Smooth muscle cell (in vitro differentiated cells): ENCODE measurements around the gene MEGF11. TPM values are rescaled to one million over a fixed set of nuclear protein-coding genes. Genes with fewer than 3 reads are reported as not detected.

ENCODE experiments used
- DNase-seq: peaks from one replicate; lab custom pipeline; 2025; ENCODE audit not compliant: unreplicated experiment; lab: John Stamatoyannopoulos, UW
- H2AFZ ChIP-seq: fragments of 200-600 bp; sonication (generic); 2 replicates; pipeline ENCODE4 v1.6.0; 2016; ENCODE audit warnings: antibody characterized with exemption, low read depth, mild to moderate bottlenecking
- H3F3A ChIP-seq: fragments of 200-600 bp; sonication (generic); 2 replicates; pipeline ENCODE4 v1.6.0; 2017; ENCODE audit warnings: antibody characterized with exemption, low read depth
- H3K27ac ChIP-seq: fragments of 200-600 bp; sonication (generic); 2 replicates; pipeline ENCODE4 v1.5.1; 2016; ENCODE audit warnings: low read depth, mild to moderate bottlenecking
- H3K27me3 ChIP-seq: fragments of 200-600 bp; sonication (generic); 2 replicates; pipeline ENCODE4 v1.6.1; 2016; ENCODE audit warnings: low read depth, mild to moderate bottlenecking
- H3K36me3 ChIP-seq: fragments of 200-600 bp; sonication (generic); 2 replicates; pipeline ENCODE4 v1.5.1; 2016; ENCODE audit warnings: low read depth
- H3K4me1 ChIP-seq: fragments of 200-600 bp; sonication (generic); 2 replicates; pipeline ENCODE4 v1.5.1; 2016; ENCODE audit warnings: low read depth
- H3K4me2 ChIP-seq: fragments of 200-600 bp; sonication (generic); 2 replicates; pipeline ENCODE4 v1.6.0; 2016; ENCODE audit warnings: mild to moderate bottlenecking
- H3K4me3 ChIP-seq: fragments of 200-600 bp; sonication (generic); 2 replicates; pipeline ENCODE4 v1.5.1; 2016; ENCODE audit warnings: mild to moderate bottlenecking
- H3K79me2 ChIP-seq: fragments of 200-600 bp; sonication (generic); 2 replicates; pipeline ENCODE4 v1.6.0; 2016; ENCODE audit warnings: low read depth, mild to moderate bottlenecking
- H3K9ac ChIP-seq: fragments of 200-600 bp; sonication (generic); 2 replicates; pipeline ENCODE4 v1.6.0; 2016; ENCODE audit warnings: low read depth
- H3K9me3 ChIP-seq: fragments of 200-600 bp; sonication (generic); replicated peaks from 2 replicates; pipeline ENCODE4 v1.5.1; 2016; ENCODE audit warnings: low read depth
- H4K20me1 ChIP-seq: fragments of 200-600 bp; sonication (generic); 2 replicates; pipeline ENCODE4 v1.6.0; 2016; ENCODE audit warnings: low read depth
- WGBS: methylation state at CpG from one replicate; pipeline ENCODE4 v1.1.7; 2016; ENCODE audit warnings: low lambda C conversion rate; 5-methylcytosine and 5-hydroxymethylcytosine counted together
- polyA plus RNA-seq: library from polyadenylated mRNA; unstranded; fragments of >200 nt; fragmentation: Nextera tagmentation; extraction: Ambion mirVana; gene quantifications from 2 replicates; pipeline ENCODE4 v1.2.1, GENCODE V29; 2016
- total RNA-seq: library from RNA; depleted of rRNA; stranded (reverse); fragments of >200 nt; gene quantifications from 2 replicates; pipeline ENCODE4 v1.2.3, GENCODE V29; 2014
- TF ChIP-seq, protein P1 (sequence below): fragments of 200-600 bp; sonication (generic); IDR thresholded peaks from 2 replicates; pipeline ENCODE4 v1.5.1; 2017; ENCODE audit warnings: borderline replicate concordance, mild to moderate bottlenecking, antibody characterized with exemption; ENCODE audit not compliant: insufficient read depth, poor library complexity, severe bottlenecking

MEGF11 gene
- total and polyA plus RNA-seq, 2 experiments from 2014 or later = 0.08 TPM; not detected in 1

DNA sequence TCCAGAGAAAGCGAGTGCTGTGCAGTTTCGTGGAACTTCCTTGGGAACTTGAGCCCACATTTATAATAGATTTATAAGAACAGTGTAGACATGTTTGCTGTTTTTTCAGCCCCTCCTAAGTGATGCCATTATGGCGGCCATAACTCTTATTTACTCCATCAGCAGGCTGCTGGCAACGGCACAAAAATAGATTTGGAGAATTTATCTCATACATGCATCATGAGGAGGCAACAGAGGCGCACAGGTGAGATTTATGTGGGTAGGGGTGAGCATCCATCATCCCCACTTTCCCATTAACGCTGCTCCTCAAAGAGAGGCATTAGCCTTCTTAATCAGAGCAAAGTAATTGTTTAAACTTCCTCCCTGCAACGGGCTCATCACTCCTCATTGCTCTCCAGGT lies 201.7 kb downstream of the MEGF11 start:
- TF ChIP-seq, protein P1, sequence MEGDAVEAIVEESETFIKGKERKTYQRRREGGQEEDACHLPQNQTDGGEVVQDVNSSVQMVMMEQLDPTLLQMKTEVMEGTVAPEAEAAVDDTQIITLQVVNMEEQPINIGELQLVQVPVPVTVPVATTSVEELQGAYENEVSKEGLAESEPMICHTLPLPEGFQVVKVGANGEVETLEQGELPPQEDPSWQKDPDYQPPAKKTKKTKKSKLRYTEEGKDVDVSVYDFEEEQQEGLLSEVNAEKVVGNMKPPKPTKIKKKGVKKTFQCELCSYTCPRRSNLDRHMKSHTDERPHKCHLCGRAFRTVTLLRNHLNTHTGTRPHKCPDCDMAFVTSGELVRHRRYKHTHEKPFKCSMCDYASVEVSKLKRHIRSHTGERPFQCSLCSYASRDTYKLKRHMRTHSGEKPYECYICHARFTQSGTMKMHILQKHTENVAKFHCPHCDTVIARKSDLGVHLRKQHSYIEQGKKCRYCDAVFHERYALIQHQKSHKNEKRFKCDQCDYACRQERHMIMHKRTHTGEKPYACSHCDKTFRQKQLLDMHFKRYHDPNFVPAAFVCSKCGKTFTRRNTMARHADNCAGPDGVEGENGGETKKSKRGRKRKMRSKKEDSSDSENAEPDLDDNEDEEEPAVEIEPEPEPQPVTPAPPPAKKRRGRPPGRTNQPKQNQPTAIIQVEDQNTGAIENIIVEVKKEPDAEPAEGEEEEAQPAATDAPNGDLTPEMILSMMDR = no peak
- no peaks in the 10 kb centered on the region for H3F3A ChIP-seq
- no peaks in the 10 kb centered on the region for H3K79me2 ChIP-seq
- DNase-seq = no peak
- H4K20me1 ChIP-seq = no peaks in the 10 kb centered on the region
- no peak overlapping the region for H3K27ac ChIP-seq
- H3K4me3 ChIP-seq = no peak overlapping the region
- H2AFZ ChIP-seq = no peak overlapping the region
- H3K36me3 ChIP-seq = no peaks in the 10 kb centered on the region
- no peaks in the 10 kb centered on the region for H3K4me1 ChIP-seq
- H3K4me2 ChIP-seq = no peak overlapping the region
- WGBS = 84% methylated on average over 7 of the region's 7 CpGs
- no peaks in the 10 kb centered on the region for H3K27me3 ChIP-seq
- no peaks in the 10 kb centered on the region for H3K9me3 ChIP-seq
- no peak overlapping the region for H3K9ac ChIP-seq

- Histone ChIP-seq H3F3A (no peaks in the 10 kb centered on the region), H3K9me3 (no peaks in the 10 kb centered on the region), H3K4me2 (no peak overlapping the region), H3K27me3 (no peaks in the 10 kb centered on the region), H3K9ac (no peak overlapping the region), H3K36me3 (no peaks in the 10 kb centered on the region), H4K20me1 (no peaks in the 10 kb centered on the region), H3K27ac (no peak overlapping the region), H3K4me3 (no peak overlapping the region), H2AFZ (no peak overlapping the region), H3K4me1 (no peaks in the 10 kb centered on the region), H3K79me2 (no peaks in the 10 kb centered on the region)
- no peak for DNase-seq
- TF ChIP-seq, protein P1 = no peak
- WGBS = 89% methylated on average over 5 of the region's 5 CpGs
Observed at GRCh38 chr15:66050264-66050663, 203.3 kb downstream of the MEGF11 start.

DNA sequence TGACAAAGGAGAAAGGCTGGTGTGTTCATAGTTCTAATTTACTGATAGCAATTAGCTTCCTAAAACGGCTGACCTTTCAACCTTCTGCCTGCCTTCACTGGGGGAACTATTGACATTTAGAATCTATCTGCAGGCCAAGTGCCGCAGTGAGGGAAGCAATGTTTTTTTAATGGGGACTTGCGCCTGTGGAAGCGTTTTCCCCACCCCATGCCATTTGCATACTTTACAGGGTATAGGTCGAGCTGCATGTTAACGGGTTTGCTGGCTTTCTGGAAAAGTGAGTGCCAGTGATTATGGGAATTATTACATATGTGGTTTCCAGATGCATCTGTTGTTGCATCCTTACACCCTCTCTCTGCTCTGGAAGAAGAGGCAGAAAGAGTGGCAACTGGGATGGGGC lies 204.2 kb downstream of the MEGF11 start:
- no peak overlapping the region for H3K9ac ChIP-seq
- no peak overlapping the region for H3K27ac ChIP-seq
- H3K4me3 ChIP-seq = no peak overlapping the region
- no peaks in the 10 kb centered on the region for H4K20me1 ChIP-seq
- WGBS = 64% methylated on average over 6 of the region's 6 CpGs
- no peak overlapping the region for H2AFZ ChIP-seq
- no peaks in the 10 kb centered on the region for H3K36me3 ChIP-seq
- no peaks in the 10 kb centered on the region for H3F3A ChIP-seq
- H3K27me3 ChIP-seq = no peaks in the 10 kb centered on the region
- H3K4me2 ChIP-seq = no peak overlapping the region
- TF ChIP-seq, protein P1 = no peak
- no peaks in the 10 kb centered on the region for H3K9me3 ChIP-seq
- no peak for DNase-seq
- no peaks in the 10 kb centered on the region for H3K79me2 ChIP-seq
- no peaks in the 10 kb centered on the region for H3K4me1 ChIP-seq

DNA sequence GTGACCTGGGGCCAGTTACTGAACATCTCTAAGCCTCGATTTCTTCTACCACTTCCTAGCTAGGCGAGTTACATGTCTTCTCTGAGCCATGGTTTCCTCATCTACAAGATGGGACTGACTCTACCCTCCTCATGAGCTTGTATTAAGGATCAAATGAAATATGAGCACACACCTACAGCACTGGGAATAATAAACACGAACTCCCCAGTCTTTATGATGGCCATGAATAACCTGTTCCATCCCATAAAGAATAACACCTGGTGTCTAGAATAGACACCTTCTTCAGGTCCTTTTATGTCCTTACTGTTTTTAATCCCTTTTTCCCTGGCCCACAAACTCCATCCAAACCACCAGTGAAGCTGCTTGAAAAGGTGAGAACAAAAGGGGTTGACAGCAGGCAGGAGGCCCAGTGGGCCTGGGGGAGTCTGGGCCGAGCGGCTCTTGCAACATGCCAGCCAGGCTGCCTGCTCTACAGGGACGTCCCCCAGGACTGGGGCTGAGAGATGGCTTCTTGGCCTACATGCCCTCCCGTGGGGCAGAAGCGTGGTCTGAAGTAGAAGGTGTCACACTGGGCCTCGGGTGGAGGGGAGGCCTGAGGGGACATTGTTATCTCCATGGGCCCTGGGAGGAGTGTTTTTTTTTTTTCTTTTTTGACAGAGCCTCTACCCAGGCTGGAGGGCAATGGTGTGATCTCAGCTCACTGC lies 206.1 kb downstream of the MEGF11 start:
- no peaks in the 10 kb centered on the region for H3K4me1 ChIP-seq
- TF ChIP-seq, protein P1 = no peak
- 81% methylated on average over 9 of the region's 9 CpGs for WGBS
- no peaks in the 10 kb centered on the region for H3K27me3 ChIP-seq
- H3F3A ChIP-seq = no peaks in the 10 kb centered on the region
- H4K20me1 ChIP-seq = no peaks in the 10 kb centered on the region
- no peak for DNase-seq
- no peaks in the 10 kb centered on the region for H3K79me2 ChIP-seq
- no peak overlapping the region for H3K4me2 ChIP-seq
- no peak overlapping the region for H2AFZ ChIP-seq
- no peaks in the 10 kb centered on the region for H3K9me3 ChIP-seq
- H3K27ac ChIP-seq = no peak overlapping the region
- H3K36me3 ChIP-seq = no peaks in the 10 kb centered on the region
- H3K4me3 ChIP-seq = no peak overlapping the region
- no peak overlapping the region for H3K9ac ChIP-seq
